ENCODE measurements around the gene CDH4.

The CDH4 gene

GRCh38 chr20:61779176-61779965 is 527.3 kb downstream of the CDH4 start:
- no peak overlapping the region for H3K9ac ChIP-seq (ENCODE audit: low read length)
- H3K4me3 ChIP-seq (ENCODE audit: low read depth in 1 of 2, low read length in 2 of 2): no peak overlapping the region
- H3K27me3 ChIP-seq (ENCODE audit: control insufficient read depth in 1 of 2, insufficient read depth in 2 of 2, low read length in 2 of 2): no peaks in the 10 kb centered on the region
- no peak overlapping the region for H3K27ac ChIP-seq (ENCODE audit: low read depth, low read length)
- H3K4me1 ChIP-seq (ENCODE audit: insufficient read depth, low read length): no peaks in the 10 kb centered on the region
- no peaks in the 10 kb centered on the region for H3K9me3 ChIP-seq (ENCODE audit: low read length)
- no peaks in the 10 kb centered on the region for H3K36me3 ChIP-seq (ENCODE audit: insufficient read depth, low read length)

- Histone ChIP-seq H3K9me3 (ENCODE audit: low read length) (no peaks in the 10 kb centered on the region), H3K9ac (ENCODE audit: low read length) (no peak overlapping the region), H3K4me1 (ENCODE audit: insufficient read depth, low read length) (no peaks in the 10 kb centered on the region), H3K27me3 (ENCODE audit: control insufficient read depth in 1 of 2, insufficient read depth in 2 of 2, low read length in 2 of 2) (peaks cover 0 to 4% of the 10 kb centered on the region in 2 donors), H3K36me3 (ENCODE audit: insufficient read depth, low read length) (no peaks in the 10 kb centered on the region), H3K27ac (ENCODE audit: low read depth, low read length) (no peak overlapping the region), H3K4me3 (ENCODE audit: low read depth in 1 of 2, low read length in 2 of 2) (no peak overlapping the region)
Observed at GRCh38 chr20:61780066-61780465, 528.0 kb downstream of the CDH4 start.

- no peaks in the 10 kb centered on the region for H3K9me3 ChIP-seq (ENCODE audit: low read length)
- no peak overlapping the region for H3K4me3 ChIP-seq (ENCODE audit: low read depth in 1 of 2, low read length in 2 of 2)
Observed at GRCh38 chr20:61784801-61785566, 532.9 kb downstream of the CDH4 start.

GRCh38 chr20:61785567-61785816 is 533.4 kb downstream of the CDH4 start:
- Histone ChIP-seq H3K9me3 (ENCODE audit: low read length) (no peaks in the 10 kb centered on the region), H3K27ac (ENCODE audit: low read depth, low read length) (no peak overlapping the region), H3K4me3 (ENCODE audit: low read depth in 1 of 2, low read length in 2 of 2) (no peak overlapping the region), H3K36me3 (ENCODE audit: insufficient read depth, low read length) (no peaks in the 10 kb centered on the region), H3K9ac (ENCODE audit: low read length) (no peak overlapping the region), H3K27me3 (ENCODE audit: control insufficient read depth in 1 of 2, insufficient read depth in 2 of 2, low read length in 2 of 2) (peaks cover 0 to 4% of the 10 kb centered on the region in 2 donors), H3K4me1 (ENCODE audit: insufficient read depth, low read length) (no peaks in the 10 kb centered on the region)

More at GRCh38 chr20:61784801-61785566, 532.9 kb downstream of the CDH4 start:
- Histone ChIP-seq H3K36me3 (ENCODE audit: insufficient read depth, low read length) (no peaks in the 10 kb centered on the region), H3K9ac (ENCODE audit: low read length) (no peak overlapping the region), H3K27me3 (ENCODE audit: control insufficient read depth in 1 of 2, insufficient read depth in 2 of 2, low read length in 2 of 2) (peaks cover 0 to 4% of the 10 kb centered on the region in 2 donors), H3K27ac (ENCODE audit: low read depth, low read length) (no peak overlapping the region), H3K4me1 (ENCODE audit: insufficient read depth, low read length) (no peaks in the 10 kb centered on the region)

- H3K9ac ChIP-seq (ENCODE audit: low read length): no peak overlapping the region
- H3K27me3 ChIP-seq (ENCODE audit: control insufficient read depth in 1 of 2, insufficient read depth in 2 of 2, low read length in 2 of 2): peaks cover 0 to 4% of the 10 kb centered on the region in 2 donors
- H3K9me3 ChIP-seq (ENCODE audit: low read length): no peaks in the 10 kb centered on the region
- no peaks in the 10 kb centered on the region for H3K4me1 ChIP-seq (ENCODE audit: insufficient read depth, low read length)
- no peaks in the 10 kb centered on the region for H3K36me3 ChIP-seq (ENCODE audit: insufficient read depth, low read length)
- no peak overlapping the region for H3K27ac ChIP-seq (ENCODE audit: low read depth, low read length)
- H3K4me3 ChIP-seq (ENCODE audit: low read depth in 1 of 2, low read length in 2 of 2): no peak overlapping the region
Observed at GRCh38 chr20:61786230-61786629, 534.2 kb downstream of the CDH4 start.

GRCh38 chr20:61788343-61788742 is 536.3 kb downstream of the CDH4 start:
- H3K27me3 ChIP-seq (ENCODE audit: control insufficient read depth in 1 of 2, insufficient read depth in 2 of 2, low read length in 2 of 2): peaks cover 0 to 4% of the 10 kb centered on the region in 2 donors
- no peaks in the 10 kb centered on the region for H3K9me3 ChIP-seq (ENCODE audit: low read length)
- no peak overlapping the region for H3K4me3 ChIP-seq (ENCODE audit: low read depth in 1 of 2, low read length in 2 of 2)
- no peak overlapping the region for H3K27ac ChIP-seq (ENCODE audit: low read depth, low read length)
- no peaks in the 10 kb centered on the region for H3K4me1 ChIP-seq (ENCODE audit: insufficient read depth, low read length)
- H3K9ac ChIP-seq (ENCODE audit: low read length): no peak overlapping the region
- no peaks in the 10 kb centered on the region for H3K36me3 ChIP-seq (ENCODE audit: insufficient read depth, low read length)

- Histone ChIP-seq H3K4me1 (ENCODE audit: insufficient read depth, low read length) (no peaks in the 10 kb centered on the region), H3K9me3 (ENCODE audit: low read length) (no peaks in the 10 kb centered on the region), H3K9ac (ENCODE audit: low read length) (no peak overlapping the region), H3K36me3 (ENCODE audit: insufficient read depth, low read length) (no peaks in the 10 kb centered on the region), H3K27ac (ENCODE audit: low read depth, low read length) (no peak overlapping the region), H3K27me3 (ENCODE audit: control insufficient read depth in 1 of 2, insufficient read depth in 2 of 2, low read length in 2 of 2) (peaks cover 0 to 4% of the 10 kb centered on the region in 2 donors), H3K4me3 (ENCODE audit: low read depth in 1 of 2, low read length in 2 of 2) (no peak overlapping the region)
Observed at GRCh38 chr20:61789329-61789728, 537.3 kb downstream of the CDH4 start.

GRCh38 chr20:61790116-61790827 is 538.2 kb downstream of the CDH4 start:
- no peaks in the 10 kb centered on the region for H3K27me3 ChIP-seq (ENCODE audit: control insufficient read depth in 1 of 2, insufficient read depth in 2 of 2, low read length in 2 of 2)
- no peak overlapping the region for H3K27ac ChIP-seq (ENCODE audit: low read depth, low read length)
- H3K9me3 ChIP-seq (ENCODE audit: low read length): no peaks in the 10 kb centered on the region
- H3K36me3 ChIP-seq (ENCODE audit: insufficient read depth, low read length): no peaks in the 10 kb centered on the region
- no peak overlapping the region for H3K4me3 ChIP-seq (ENCODE audit: low read depth in 1 of 2, low read length in 2 of 2)
- H3K4me1 ChIP-seq (ENCODE audit: insufficient read depth, low read length): no peaks in the 10 kb centered on the region
- no peak overlapping the region for H3K9ac ChIP-seq (ENCODE audit: low read length)

GRCh38 chr20:61791995-61792394 is 539.9 kb downstream of the CDH4 start:
- no peak overlapping the region for H3K9ac ChIP-seq (ENCODE audit: low read length)
- peaks cover 0 to 11% of the 10 kb centered on the region in 2 donors for H3K27me3 ChIP-seq (ENCODE audit: control insufficient read depth in 1 of 2, insufficient read depth in 2 of 2, low read length in 2 of 2)
- no peaks in the 10 kb centered on the region for H3K36me3 ChIP-seq (ENCODE audit: insufficient read depth, low read length)
- no peaks in the 10 kb centered on the region for H3K9me3 ChIP-seq (ENCODE audit: low read length)
- H3K27ac ChIP-seq (ENCODE audit: low read depth, low read length): no peak overlapping the region
- H3K4me3 ChIP-seq (ENCODE audit: low read depth in 1 of 2, low read length in 2 of 2): no peak overlapping the region
- no peaks in the 10 kb centered on the region for H3K4me1 ChIP-seq (ENCODE audit: insufficient read depth, low read length)

GRCh38 chr20:61795669-61796630 is 543.9 kb downstream of the CDH4 start:
- H3K4me3 ChIP-seq (ENCODE audit: low read depth in 1 of 2, low read length in 2 of 2): no peak overlapping the region
- H3K4me1 ChIP-seq (ENCODE audit: insufficient read depth, low read length): no peaks in the 10 kb centered on the region
- H3K36me3 ChIP-seq (ENCODE audit: insufficient read depth, low read length): no peaks in the 10 kb centered on the region
- H3K9me3 ChIP-seq (ENCODE audit: low read length): no peaks in the 10 kb centered on the region
- no peak overlapping the region for H3K27ac ChIP-seq (ENCODE audit: low read depth, low read length)
- H3K9ac ChIP-seq (ENCODE audit: low read length): no peak overlapping the region
- H3K27me3 ChIP-seq (ENCODE audit: control insufficient read depth in 1 of 2, insufficient read depth in 2 of 2, low read length in 2 of 2): peaks cover 0 to 22% of the 10 kb centered on the region in 2 donors

- Histone ChIP-seq H3K4me1 (ENCODE audit: insufficient read depth, low read length) (no peaks in the 10 kb centered on the region), H3K27me3 (ENCODE audit: control insufficient read depth in 1 of 2, insufficient read depth in 2 of 2, low read length in 2 of 2) (peaks cover 0 to 29% of the 10 kb centered on the region in 2 donors), H3K9ac (ENCODE audit: low read length) (no peak overlapping the region), H3K36me3 (ENCODE audit: insufficient read depth, low read length) (no peaks in the 10 kb centered on the region), H3K27ac (ENCODE audit: low read depth, low read length) (no peak overlapping the region), H3K4me3 (ENCODE audit: low read depth in 1 of 2, low read length in 2 of 2) (no peak overlapping the region), H3K9me3 (ENCODE audit: low read length) (no peaks in the 10 kb centered on the region)
Observed at GRCh38 chr20:61796738-61797137, 544.7 kb downstream of the CDH4 start.
